Left ventricle myocardium superior (tissue), 1 donor: ENCODE data around the gene SAA4. TPM values are rescaled to one million over a fixed set of nuclear protein-coding genes. Genes with fewer than 3 reads are reported as not detected.
"Not testable (repeated sequence)": the region's sequence is repeated elsewhere in the genome, so short reads cannot be mapped to it uniquely, and the experiment has no call there.

Experiments used
- ATAC-seq: fragments of 200-7000 bp; cut with Tn5 transposase; one replicate; pipeline ENCODE4 v1.9.1; 2020; ENCODE audit warnings: mild to moderate bottlenecking, moderate library complexity
- DNase-seq: peaks from one replicate; pipeline ENCODE4 v3.0.0-alpha.2; 2020
- intact Hi-C: fragments of 100-400 bp; cut with micrococcal nuclease; formaldehyde crosslinking; loops from one replicate; pipeline ENCODE4 v1.11.0; 2022
- total RNA-seq: library from RNA; stranded (reverse); fragmentation: NEBNext Ultra II Directional; extraction: Animal tissue kit (Norgen Biotek cat#: 25700); gene quantifications from one replicate; pipeline ENCODE4 v1.2.1, GENCODE V29; 2021
- donor health status: DM: no; HTN: yes; CAD: no; lungs with severe emphysema.

Gene SAA4
- total RNA-seq, 1 donor from 2014 or later, result not detected

GRCh38 chr11:18203723-18204122, 32.9 kb downstream of the SAA4 start:
- intact Hi-C loops, result no loop called here
- ATAC-seq (no peak), DNase-seq (no peak)

- ATAC-seq, intact Hi-C loops, DNase-seq: not testable (repeated sequence)
Measured at GRCh38 chr11:18197738-18198137, 38.9 kb downstream of the SAA4 start.

GRCh38 chr11:18196532-18196931, 40.1 kb downstream of the SAA4 start:
- intact Hi-C loops, result no loop called here
- DNase-seq (no peak), ATAC-seq (no peak)

GRCh38 chr11:18193010-18193409, 43.6 kb downstream of the SAA4 start:
- DNase-seq (no peak), ATAC-seq (no peak)
- intact Hi-C loops, result no loop called here

- intact Hi-C loops, result no loop called here
- DNase-seq, result no peak
- no peak for ATAC-seq
Measured at GRCh38 chr11:18191376-18191775, 45.2 kb downstream of the SAA4 start.

- ATAC-seq, intact Hi-C loops, DNase-seq: not testable (repeated sequence)
Measured at GRCh38 chr11:18189476-18190245, 46.9 kb downstream of the SAA4 start.

- ATAC-seq (no peak), DNase-seq (no peak)
- intact Hi-C loops, result no loop called here
Measured at GRCh38 chr11:18188796-18189195, 47.8 kb downstream of the SAA4 start.

Other genes starting within 250 kb of the SAA4 start
- gene SERGEF, start 223.8 kb downstream of the SAA4 start, total RNA-seq, result 15.4 TPM
- gene TPH1, start 190.5 kb downstream of the SAA4 start, total RNA-seq, result not detected
- 5.8 TPM for gene SAAL1, start 130.7 kb downstream of the SAA4 start, total RNA-seq
- gene MRGPRX3, start 104.2 kb downstream of the SAA4 start, total RNA-seq, result not detected
- not detected for gene MRGPRX4, start 64.0 kb downstream of the SAA4 start, total RNA-seq
- 2.8 TPM for gene SAA2, start 11.9 kb upstream of the SAA4 start, total RNA-seq
- 7.1 TPM for gene SAA1, start 29.5 kb upstream of the SAA4 start, total RNA-seq
- 12.4 TPM for gene HPS5, start 85.3 kb upstream of the SAA4 start, total RNA-seq
- 26.6 TPM for gene GTF2H1, start 85.8 kb upstream of the SAA4 start, total RNA-seq
- 332 TPM for gene LDHA, start 157.8 kb upstream of the SAA4 start, total RNA-seq
- not detected for gene LDHC, start 175.5 kb upstream of the SAA4 start, total RNA-seq
- not detected for gene LDHAL6A, start 219.1 kb upstream of the SAA4 start, total RNA-seq